Measurements from ENCODE around the gene PRPF40B. TPM values are rescaled to one million over a fixed set of nuclear protein-coding genes. Genes with fewer than 3 reads are reported as not detected.

The PRPF40B gene
- total RNA-seq, 2 donors from 2014 or later: 13.9 to 31.1 TPM

DNA sequence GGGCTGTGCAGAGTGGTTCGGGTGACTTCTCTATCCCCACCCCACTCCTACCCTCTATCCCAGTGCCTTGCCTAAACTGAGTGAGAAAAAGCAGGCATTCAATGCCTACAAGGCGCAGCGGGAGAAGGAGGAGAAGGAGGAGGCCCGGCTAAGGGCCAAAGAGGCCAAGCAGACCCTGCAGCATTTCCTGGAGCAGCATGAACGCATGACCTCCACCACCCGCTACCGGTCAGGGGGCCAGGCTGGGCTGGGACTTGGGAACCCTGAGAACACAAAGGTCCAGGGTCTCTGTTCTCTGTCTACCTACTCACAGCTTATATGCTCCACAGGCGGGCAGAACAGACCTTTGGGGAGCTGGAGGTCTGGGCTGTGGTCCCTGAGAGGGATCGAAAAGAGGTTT, 11.7 kb downstream of the PRPF40B start:
- Histone ChIP-seq H3K36me3 (no peaks in the 10 kb centered on the region), H3K4me3 (no peak overlapping the region), H3K27ac (no peak overlapping the region), H3K9me3 (no peaks in the 10 kb centered on the region), H3K4me1 (replicated peaks) (no peaks in the 10 kb centered on the region), H3K27me3 (replicated peaks; ENCODE audit: insufficient read depth) (no peaks in the 10 kb centered on the region)
- TF ChIP-seq POLR2A (IDR thresholded peaks at IDR 0.05): no peak
- TF ChIP-seq, protein P1, sequence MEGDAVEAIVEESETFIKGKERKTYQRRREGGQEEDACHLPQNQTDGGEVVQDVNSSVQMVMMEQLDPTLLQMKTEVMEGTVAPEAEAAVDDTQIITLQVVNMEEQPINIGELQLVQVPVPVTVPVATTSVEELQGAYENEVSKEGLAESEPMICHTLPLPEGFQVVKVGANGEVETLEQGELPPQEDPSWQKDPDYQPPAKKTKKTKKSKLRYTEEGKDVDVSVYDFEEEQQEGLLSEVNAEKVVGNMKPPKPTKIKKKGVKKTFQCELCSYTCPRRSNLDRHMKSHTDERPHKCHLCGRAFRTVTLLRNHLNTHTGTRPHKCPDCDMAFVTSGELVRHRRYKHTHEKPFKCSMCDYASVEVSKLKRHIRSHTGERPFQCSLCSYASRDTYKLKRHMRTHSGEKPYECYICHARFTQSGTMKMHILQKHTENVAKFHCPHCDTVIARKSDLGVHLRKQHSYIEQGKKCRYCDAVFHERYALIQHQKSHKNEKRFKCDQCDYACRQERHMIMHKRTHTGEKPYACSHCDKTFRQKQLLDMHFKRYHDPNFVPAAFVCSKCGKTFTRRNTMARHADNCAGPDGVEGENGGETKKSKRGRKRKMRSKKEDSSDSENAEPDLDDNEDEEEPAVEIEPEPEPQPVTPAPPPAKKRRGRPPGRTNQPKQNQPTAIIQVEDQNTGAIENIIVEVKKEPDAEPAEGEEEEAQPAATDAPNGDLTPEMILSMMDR (IDR thresholded peaks at IDR 0.05): no peak
- DNase-seq (ENCODE audit: low spot score): no peak
- WGBS: 89% methylated on average over 9 of the region's 9 CpGs
- intact Hi-C loops (cut with DNase I): no loop called here

DNA sequence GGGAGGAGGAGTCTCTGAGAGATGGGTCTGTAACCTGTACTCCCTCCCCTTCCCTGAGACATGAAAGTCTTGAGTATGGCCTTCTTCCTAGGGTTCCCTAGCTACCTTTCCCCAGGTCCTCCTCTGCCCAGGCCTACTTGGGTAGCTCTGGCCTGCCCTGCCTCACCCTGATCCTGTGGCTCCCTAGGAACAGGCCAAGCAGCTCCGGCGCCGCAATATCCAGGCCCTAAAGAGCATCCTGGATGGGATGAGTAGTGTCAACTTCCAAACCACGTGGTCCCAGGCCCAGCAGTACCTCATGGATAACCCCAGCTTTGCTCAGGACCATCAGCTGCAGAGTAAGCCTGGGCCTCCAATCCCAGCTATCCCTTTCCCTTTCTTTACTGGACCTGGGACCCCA, 12.3 kb downstream of the PRPF40B start:
- Histone ChIP-seq H3K9me3 (no peaks in the 10 kb centered on the region), H3K36me3 (no peaks in the 10 kb centered on the region), H3K27me3 (replicated peaks; ENCODE audit: insufficient read depth) (no peaks in the 10 kb centered on the region), H3K27ac (no peak overlapping the region), H3K4me3 (no peak overlapping the region), H3K4me1 (replicated peaks) (no peaks in the 10 kb centered on the region)
- intact Hi-C loops (cut with DNase I): no loop called here
- WGBS: 91% methylated on average over 4 of the region's 4 CpGs
- DNase-seq (ENCODE audit: low spot score): no peak
- TF ChIP-seq POLR2AphosphoS5 (IDR thresholded peaks at IDR 0.05) (no peak), POLR2A (IDR thresholded peaks at IDR 0.05) (no peak)

DNA sequence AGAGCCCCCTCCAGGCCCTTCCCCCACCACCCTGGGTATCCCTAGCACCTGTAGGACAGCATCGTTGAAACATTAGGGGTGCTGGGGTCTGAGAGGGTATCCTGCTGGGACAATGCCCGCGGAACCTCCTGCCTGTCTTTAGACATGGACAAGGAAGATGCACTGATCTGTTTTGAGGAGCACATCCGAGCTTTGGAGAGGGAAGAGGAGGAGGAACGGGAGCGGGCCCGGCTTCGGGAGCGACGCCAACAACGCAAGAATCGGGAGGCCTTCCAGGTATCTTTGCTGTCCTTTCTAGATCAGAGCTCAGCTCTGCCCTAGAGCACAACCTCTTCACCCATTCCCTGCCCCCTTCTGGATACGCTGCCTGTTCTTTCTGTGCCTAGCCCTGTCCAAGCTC, 13.2 kb downstream of the PRPF40B start:
- no peak for DNase-seq (ENCODE audit: low spot score)
- Histone ChIP-seq H3K9me3 (no peaks in the 10 kb centered on the region), H3K36me3 (no peaks in the 10 kb centered on the region), H3K4me1 (replicated peaks) (no peaks in the 10 kb centered on the region), H3K27ac (no peak overlapping the region), H3K4me3 (no peak overlapping the region), H3K27me3 (replicated peaks; ENCODE audit: insufficient read depth) (no peaks in the 10 kb centered on the region)
- no peak for TF ChIP-seq POLR2AphosphoS5 (IDR thresholded peaks at IDR 0.05)
- no peak for TF ChIP-seq POLR2A (IDR thresholded peaks at IDR 0.05)
- TF ChIP-seq, protein P1 (IDR thresholded peaks at IDR 0.05): no peak
- intact Hi-C loops (cut with DNase I): no loop called here
- WGBS: 45% methylated on average over 13 of the region's 13 CpGs

DNA sequence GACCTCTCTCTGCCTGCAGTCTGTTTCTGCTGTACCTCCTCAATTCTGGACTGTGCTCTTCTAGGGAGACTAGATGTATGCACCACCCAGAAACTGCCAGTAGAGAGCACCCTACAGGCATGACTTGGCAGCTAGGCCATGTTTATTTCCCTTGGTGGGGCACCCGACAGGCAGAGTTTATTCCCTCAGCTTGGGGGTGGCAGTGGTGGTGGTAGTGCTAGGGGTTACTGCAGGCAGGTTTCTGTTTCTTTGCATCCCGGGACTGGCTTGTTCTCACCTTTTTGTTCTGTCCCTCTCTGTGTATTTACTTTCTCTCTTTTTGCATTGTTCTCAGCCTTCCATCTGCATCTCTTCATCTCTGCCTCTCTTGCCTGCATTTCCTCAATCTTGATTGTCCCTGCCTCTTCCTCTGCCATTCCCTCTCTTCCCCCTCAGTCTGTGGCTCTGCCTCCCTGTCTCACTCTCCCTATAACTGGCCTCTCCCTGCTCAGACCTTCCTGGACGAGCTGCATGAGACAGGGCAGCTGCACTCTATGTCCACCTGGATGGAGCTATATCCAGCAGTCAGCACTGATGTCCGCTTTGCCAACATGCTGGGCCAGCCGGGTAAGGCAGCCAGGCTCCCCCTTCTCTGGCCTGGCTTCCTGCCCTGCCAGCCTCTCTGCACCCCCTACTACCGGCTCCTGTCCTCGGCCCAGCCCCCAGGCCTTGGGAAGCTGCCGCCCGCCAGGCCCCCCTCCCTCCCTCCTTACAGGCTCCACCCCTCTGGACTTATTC, 13.8 kb downstream of the PRPF40B start:
- Histone ChIP-seq H3K4me1 (replicated peaks) (no peaks in the 10 kb centered on the region), H3K27ac (no peak overlapping the region), H3K36me3 (no peaks in the 10 kb centered on the region), H3K4me3 (no peak overlapping the region), H3K27me3 (replicated peaks; ENCODE audit: insufficient read depth) (no peaks in the 10 kb centered on the region), H3K9me3 (no peaks in the 10 kb centered on the region)
- 11% methylated on average over 9 of the region's 9 CpGs for WGBS
- intact Hi-C loops (cut with DNase I): no loop called here
- DNase-seq (ENCODE audit: low spot score): peak; percentile 32
- TF ChIP-seq POLR2AphosphoS5 (IDR thresholded peaks at IDR 0.05): peak; percentile 49
- no peak for TF ChIP-seq POLR2A (IDR thresholded peaks at IDR 0.05)
- TF ChIP-seq, protein P1 (IDR thresholded peaks at IDR 0.05): peak in 3 of 4 experiments; percentile 29 to 63 (median 61)

DNA sequence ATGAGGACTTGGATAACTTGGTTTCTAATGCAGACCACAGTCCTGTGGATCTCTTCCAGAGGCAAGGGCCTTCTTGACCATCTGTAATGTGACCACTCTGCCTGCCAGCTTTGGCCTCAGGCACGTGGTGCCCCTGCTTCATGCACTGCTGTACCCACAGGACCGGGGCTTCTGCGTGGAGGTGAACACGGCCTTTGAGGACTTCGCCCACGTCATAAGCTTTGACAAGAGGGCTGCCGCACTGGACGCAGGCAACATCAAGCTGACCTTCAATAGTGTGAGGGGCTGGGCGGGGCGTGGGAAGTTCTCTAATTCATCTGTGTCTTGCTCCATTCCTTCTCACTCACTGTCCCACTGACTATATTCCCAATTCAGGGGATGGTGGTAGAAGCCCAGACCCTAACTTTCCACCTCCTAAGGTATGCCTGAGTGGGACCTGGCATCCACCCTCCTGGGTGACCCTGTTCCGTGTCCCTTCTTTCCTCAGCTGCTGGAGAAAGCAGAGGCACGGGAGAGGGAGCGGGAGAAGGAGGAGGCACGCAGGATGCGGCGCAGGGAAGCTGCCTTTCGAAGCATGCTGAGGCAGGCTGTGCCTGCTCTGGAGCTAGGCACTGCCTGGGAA, 18.5 kb downstream of the PRPF40B start:
- Histone ChIP-seq H3K27me3 (replicated peaks; ENCODE audit: insufficient read depth) (no peaks in the 10 kb centered on the region), H3K4me3 (no peak overlapping the region), H3K27ac (no peak overlapping the region), H3K9me3 (no peaks in the 10 kb centered on the region), H3K36me3 (peaks cover 0 to 5% of the 10 kb centered on the region in 2 donors), H3K4me1 (replicated peaks) (no peaks in the 10 kb centered on the region)
- intact Hi-C loops (cut with DNase I): no loop called here
- TF ChIP-seq, protein P1 (IDR thresholded peaks at IDR 0.05): no peak
- TF ChIP-seq POLR2AphosphoS5 (IDR thresholded peaks at IDR 0.05) (no peak), POLR2A (IDR thresholded peaks at IDR 0.05) (no peak)
- 89% methylated on average over 17 of the region's 17 CpGs for WGBS
- no peak for DNase-seq (ENCODE audit: low spot score)
